Transverse colon (tissue), 3 donors: ENCODE data around the gene ZCCHC3.

ENCODE experiments used
- CTCF ChIP-seq, 5 experiments: fragments of 200-600 bp in 3 of 5; fragments of 450-650 bp in 2 of 5; sonication (generic) in 3 of 5; IDR thresholded peaks; 1 replicate in 2 of 5; 2 replicates in 3 of 5; pipeline ENCODE4 v1.5.1; 2016 to 2017; ENCODE audit warnings: antibody characterized with exemption in 5 of 5, inconsistent platforms in 3 of 5, mild to moderate bottlenecking in 2 of 5, moderate library complexity in 1 of 5
- EP300 ChIP-seq: sonication (generic); formaldehyde crosslinking; IDR thresholded peaks from one replicate; pipeline ENCODE4 v1.6.1; 2017; ENCODE audit warnings: antibody characterized with exemption, low read depth

- TF ChIP-seq CTCF (IDR thresholded peaks at IDR 0.05) (no peak), EP300 (no peak)
Measured at GRCh38 chr20:278181-278580, 19.2 kb upstream of the ZCCHC3 start.
